ENCODE results near the gene TUBA3E.
"Not testable (repeated sequence)": the region's sequence is repeated elsewhere in the genome, so short reads cannot be mapped to it uniquely, and the experiment has no call there.

The TUBA3E gene

DNA sequence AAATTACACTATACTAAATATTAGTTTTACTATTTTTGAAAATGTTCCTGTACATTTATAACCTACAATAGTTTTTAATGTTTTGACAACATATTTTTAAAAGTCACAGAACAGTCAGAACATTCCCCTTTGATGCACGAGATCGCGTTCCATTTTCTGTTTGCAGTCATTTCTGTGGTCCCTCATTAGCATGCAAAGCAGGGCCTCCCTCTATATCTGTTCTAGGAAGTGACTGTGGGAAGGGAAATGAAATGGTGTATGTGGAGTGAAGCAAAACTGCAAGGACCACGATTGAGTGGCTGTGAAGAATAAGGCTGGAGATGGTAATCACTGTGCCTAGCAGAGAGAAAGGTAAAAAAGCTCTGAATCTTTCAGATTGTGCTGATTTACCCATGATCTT, 24.3 kb upstream of the TUBA3E start:
- not testable (repeated sequence) for H3K27ac ChIP-seq

- H3K27ac ChIP-seq: not testable (repeated sequence)
These were observed 22.3 kb upstream of the TUBA3E start for GRCh38 chr2:130220505-130220904.

DNA sequence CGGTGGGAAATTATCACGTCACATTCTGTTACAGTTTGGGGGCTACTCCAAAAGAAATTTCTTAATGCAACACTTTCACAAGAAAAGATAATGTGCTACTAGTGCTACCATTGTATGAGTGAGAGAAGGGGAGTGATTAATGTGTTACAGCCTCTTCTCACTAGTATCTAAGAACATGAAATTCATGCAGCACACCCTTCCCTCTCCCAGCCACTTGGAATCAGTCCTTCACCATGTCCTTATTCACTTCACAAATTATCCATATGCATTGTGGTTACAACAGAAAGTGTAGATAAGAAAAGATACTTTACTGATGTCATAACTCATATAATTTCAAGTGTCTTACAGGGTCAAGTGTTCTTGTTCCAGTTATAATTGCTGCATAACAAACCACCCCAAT, 20.9 kb upstream of the TUBA3E start:
- not testable (repeated sequence) for H3K27ac ChIP-seq

GRCh38 chr2:130207051-130207450, 8.8 kb upstream of the TUBA3E start:
- not testable (repeated sequence) for H3K27ac ChIP-seq

- H3K27ac ChIP-seq: not testable (repeated sequence)
These were observed 4.9 kb upstream of the TUBA3E start for GRCh38 chr2:130203150-130203549.

- not testable (repeated sequence) for H3K27ac ChIP-seq
These were observed 4.3 kb upstream of the TUBA3E start for GRCh38 chr2:130202518-130202917.

DNA sequence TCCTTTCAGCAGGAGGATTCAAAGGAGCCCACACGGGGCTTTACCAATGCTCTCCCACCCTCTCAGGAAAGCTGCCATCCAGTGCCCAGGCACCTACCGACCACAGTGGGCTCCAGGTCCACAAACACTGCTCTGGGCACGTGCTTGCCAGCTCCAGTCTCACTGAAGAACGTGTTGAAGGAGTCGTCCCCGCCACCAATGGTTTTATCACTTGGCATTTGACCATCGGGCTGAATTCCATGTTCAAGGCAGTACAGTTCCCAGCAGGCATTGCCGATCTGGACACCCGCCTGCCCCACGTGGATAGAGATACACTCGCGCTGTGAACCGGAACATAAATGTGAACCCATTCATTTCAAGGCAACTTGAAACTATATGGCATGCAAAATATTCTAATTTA, 2.2 kb downstream of the TUBA3E start:
- peak overlapping the region; percentile 72 for H3K27ac ChIP-seq

GRCh38 chr2:130195089-130195635, 3.1 kb downstream of the TUBA3E start:
- peak overlapping the region; percentile 72 for H3K27ac ChIP-seq

DNA sequence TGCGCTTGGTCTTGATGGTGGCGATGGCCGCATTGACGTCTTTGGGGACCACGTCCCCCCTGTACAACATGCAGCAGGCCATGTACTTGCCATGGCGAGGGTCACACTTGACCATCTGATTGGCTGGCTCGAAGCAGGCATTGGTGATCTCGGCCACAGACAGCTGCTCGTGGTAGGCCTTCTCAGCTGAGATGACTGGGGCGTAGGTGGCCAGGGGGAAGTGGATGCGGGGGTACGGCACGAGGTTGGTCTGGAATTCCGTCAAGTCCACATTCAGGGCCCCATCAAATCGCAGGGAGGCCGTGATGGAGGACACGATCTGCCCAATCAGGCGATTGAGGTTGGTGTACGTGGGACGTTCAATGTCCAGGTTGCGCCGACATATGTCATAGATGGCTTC, 4.4 kb downstream of the TUBA3E start:
- H3K27ac ChIP-seq: not testable (repeated sequence)

DNA sequence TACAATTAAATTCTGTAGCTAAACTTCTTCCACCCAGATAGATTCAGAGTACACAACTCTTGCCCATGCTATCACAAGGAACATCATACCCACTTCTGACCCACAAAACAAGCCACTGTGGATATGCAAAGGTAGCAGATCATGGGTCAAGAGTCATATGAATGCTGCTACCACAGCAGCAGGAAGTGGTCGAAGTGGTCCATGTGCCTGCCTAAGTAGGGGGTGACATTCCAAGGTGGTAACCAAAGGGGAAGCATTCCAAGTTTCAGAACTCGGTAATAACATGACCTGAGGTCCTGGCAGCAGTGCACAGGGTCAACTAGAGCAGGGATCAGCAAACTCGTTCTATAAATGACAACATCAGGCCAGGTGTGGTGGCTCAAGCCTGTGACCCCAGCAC, 5.8 kb downstream of the TUBA3E start:
- not testable (repeated sequence) for H3K27ac ChIP-seq

DNA sequence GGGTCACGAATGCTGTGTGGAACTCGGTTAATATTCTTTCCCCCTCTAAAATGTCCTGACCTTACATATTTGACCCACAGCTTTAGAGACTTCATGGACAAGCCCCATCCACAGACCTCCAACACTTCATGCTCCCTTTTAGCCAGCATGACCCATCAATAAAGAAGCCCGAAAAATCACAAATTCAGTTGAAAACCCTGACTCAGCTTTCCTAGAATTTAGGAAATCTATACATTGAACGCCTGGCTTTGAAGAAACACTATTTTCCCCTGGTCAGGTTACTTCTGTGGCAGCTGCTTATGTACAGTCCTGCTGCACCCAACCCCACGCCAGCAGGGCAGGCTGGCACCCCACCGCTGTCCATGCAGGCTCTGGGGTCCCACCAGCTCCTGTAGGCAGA, 6.9 kb downstream of the TUBA3E start:
- not testable (repeated sequence) for H3K27ac ChIP-seq

GRCh38 chr2:130190237-130190636, 8.0 kb downstream of the TUBA3E start:
- TF ChIP-seq, protein P1, sequence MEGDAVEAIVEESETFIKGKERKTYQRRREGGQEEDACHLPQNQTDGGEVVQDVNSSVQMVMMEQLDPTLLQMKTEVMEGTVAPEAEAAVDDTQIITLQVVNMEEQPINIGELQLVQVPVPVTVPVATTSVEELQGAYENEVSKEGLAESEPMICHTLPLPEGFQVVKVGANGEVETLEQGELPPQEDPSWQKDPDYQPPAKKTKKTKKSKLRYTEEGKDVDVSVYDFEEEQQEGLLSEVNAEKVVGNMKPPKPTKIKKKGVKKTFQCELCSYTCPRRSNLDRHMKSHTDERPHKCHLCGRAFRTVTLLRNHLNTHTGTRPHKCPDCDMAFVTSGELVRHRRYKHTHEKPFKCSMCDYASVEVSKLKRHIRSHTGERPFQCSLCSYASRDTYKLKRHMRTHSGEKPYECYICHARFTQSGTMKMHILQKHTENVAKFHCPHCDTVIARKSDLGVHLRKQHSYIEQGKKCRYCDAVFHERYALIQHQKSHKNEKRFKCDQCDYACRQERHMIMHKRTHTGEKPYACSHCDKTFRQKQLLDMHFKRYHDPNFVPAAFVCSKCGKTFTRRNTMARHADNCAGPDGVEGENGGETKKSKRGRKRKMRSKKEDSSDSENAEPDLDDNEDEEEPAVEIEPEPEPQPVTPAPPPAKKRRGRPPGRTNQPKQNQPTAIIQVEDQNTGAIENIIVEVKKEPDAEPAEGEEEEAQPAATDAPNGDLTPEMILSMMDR (conservative IDR thresholded peaks at IDR 0.05): no peak
- TF ChIP-seq ZFX (IDR thresholded peaks at IDR 0.05): no peak
- no peak overlapping the region for H3K27ac ChIP-seq

- H3K27ac ChIP-seq: not testable (repeated sequence)
These were observed 9.3 kb downstream of the TUBA3E start for GRCh38 chr2:130188958-130189357.

DNA sequence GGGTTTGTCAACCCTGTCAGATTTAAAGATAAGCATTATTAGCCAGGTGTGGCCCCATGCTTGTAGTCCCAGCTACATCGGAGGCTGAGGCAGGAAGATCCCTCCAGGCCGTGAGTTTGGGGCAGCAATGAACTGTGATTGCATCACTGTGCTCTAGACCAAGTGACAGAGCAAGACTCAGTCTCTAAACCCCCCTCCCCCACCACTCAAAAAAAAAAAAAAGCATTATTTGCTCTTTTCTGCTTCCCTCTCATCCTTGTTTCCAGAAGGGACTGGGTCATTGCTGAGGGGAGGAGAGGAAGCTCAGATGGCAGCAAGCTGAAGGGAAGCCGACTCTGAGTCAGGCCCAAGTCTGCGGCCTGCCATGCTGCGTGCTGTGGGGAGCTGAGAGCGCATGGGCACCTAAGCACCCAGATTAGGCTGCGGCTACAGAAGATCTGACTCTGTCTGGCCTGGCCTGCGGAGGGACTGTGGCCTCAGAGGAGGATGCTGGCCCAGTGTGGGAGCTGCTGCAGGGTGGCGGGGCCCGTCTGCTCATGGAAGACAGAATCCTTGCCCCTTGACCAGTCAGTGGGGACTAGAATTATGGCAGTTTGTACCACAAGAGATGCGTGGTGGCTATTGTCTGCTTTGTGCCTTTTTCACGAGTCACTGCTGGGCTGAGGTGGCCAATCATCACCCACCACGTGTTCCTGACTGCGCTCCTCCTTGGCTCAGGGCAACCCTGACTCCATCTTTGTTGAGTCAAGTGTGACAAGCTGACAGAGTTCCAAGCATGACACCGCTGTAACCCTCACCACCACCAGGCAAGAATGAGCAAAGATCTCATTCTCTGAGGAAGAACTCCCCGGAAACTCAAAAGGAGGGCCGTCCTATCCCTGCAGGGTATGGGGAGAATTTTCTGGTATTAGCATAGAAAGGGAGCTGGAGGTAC, 10.1 kb downstream of the TUBA3E start:
- H3K27ac ChIP-seq: not testable (repeated sequence)

- TF ChIP-seq, protein P1 (conservative IDR thresholded peaks at IDR 0.05): no peak
- TF ChIP-seq ZFX (IDR thresholded peaks at IDR 0.05): no peak
- no peak overlapping the region for H3K27ac ChIP-seq
These were observed 11.0 kb downstream of the TUBA3E start for GRCh38 chr2:130187268-130187667.
